Small intestine (tissue), 7 donors: Measurements from ENCODE around the gene KLF17. TPM values are rescaled to one million over a fixed set of nuclear protein-coding genes. Genes with fewer than 3 reads are reported as not detected.
"Not testable (repeated sequence)": the region's sequence is repeated elsewhere in the genome, so short reads cannot be mapped to it uniquely, and the experiment has no call there.

Experiments
- DNase-seq, 2 donors: peaks; one replicate each; pipeline versions ENCODE4 v3.0.0 to v3.0.0-alpha.2; 2013
- FAIRE-seq: peaks from 2 replicates; lab custom pipeline; 2012; peaks lifted over from hg19 to GRCh38; lab: Jason Lieb, UNC
- H3K27ac ChIP-seq, 3 donors: one replicate each; pipeline ENCODE4 v1.5.1; 2013; ENCODE audit warnings: low read length in 2 of 3, mild to moderate bottlenecking in 2 of 3, control low read depth in 1 of 3, inconsistent platforms in 1 of 3, low read depth in 1 of 3, moderate library complexity in 1 of 3
- H3K27me3 ChIP-seq, 3 donors: one replicate each; pipeline ENCODE4 v1.6.1; 2013; ENCODE audit warnings: low read length in 3 of 3, inconsistent platforms in 1 of 3; ENCODE audit not compliant: control insufficient read depth in 3 of 3, insufficient read depth in 3 of 3
- H3K36me3 ChIP-seq, 3 donors: one replicate each; pipeline ENCODE4 v1.6.1; 2013; ENCODE audit warnings: low read length in 3 of 3, inconsistent platforms in 1 of 3, low read depth in 1 of 3, mild to moderate bottlenecking in 1 of 3, moderate library complexity in 1 of 3; ENCODE audit not compliant: control insufficient read depth in 3 of 3, insufficient read depth in 2 of 3
- H3K4me1 ChIP-seq, 3 donors: one replicate each; pipeline ENCODE4 v1.6.1; 2013; ENCODE audit warnings: low read length in 2 of 3, inconsistent platforms in 1 of 3, low read depth in 1 of 3, mild to moderate bottlenecking in 1 of 3, moderate library complexity in 1 of 3; ENCODE audit not compliant: control insufficient read depth in 3 of 3, insufficient read depth in 2 of 3
- H3K4me3 ChIP-seq, 3 donors: one replicate each; pipeline ENCODE4 v1.5.1; 2013; ENCODE audit warnings: low read length in 3 of 3, control low read depth in 1 of 3, inconsistent platforms in 1 of 3, low read depth in 1 of 3, mild to moderate bottlenecking in 1 of 3, moderate library complexity in 1 of 3
- H3K9me3 ChIP-seq, 2 donors: one replicate each; pipeline ENCODE4 v1.6.1; 2013; ENCODE audit warnings: low read depth in 1 of 2, low read length in 1 of 2; ENCODE audit not compliant: control insufficient read depth in 2 of 2, insufficient read depth in 1 of 2
- WGBS, 3 donors: extraction: QIAGEN DNeasy Blood & Tissue Kit; methylation state at CpG; one replicate each; pipeline ENCODE4 v1.1.7; 2013; 5-methylcytosine and 5-hydroxymethylcytosine counted together
- polyA plus RNA-seq, 4 donors: library from polyadenylated mRNA; stranded (reverse) in 3 of 4; unstranded in 1 of 4; fragments of 200-250 nt in 3 of 4; fragments of 120-200 nt in 1 of 4; gene quantifications; one replicate each; pipeline versions ENCODE4 v1.2.1 to v1.2.3, GENCODE V29; 2013
- donor health status: healthy with polysubstance abuse.
- donor health status: control.
- donor health status: control.
- donor health status: Bipolar disorder and iron deficiency.
- donor health status: healthy.

Gene KLF17
- polyA plus RNA-seq, 4 donors = 0.06 TPM; not detected in 3

- Histone ChIP-seq H3K9me3 (no peaks in the 10 kb centered on the region), H3K27me3 (peaks cover 0 to 2% (median 2%) of the 10 kb centered on the region in 3 donors), H3K36me3 (no peaks in the 10 kb centered on the region), H3K4me3 (no peak overlapping the region), H3K4me1 (no peaks in the 10 kb centered on the region), H3K27ac (no peak overlapping the region)
- WGBS, 3 donors = 55 to 70% (median 64%) methylated on average over 2 of the region's 2 CpGs
- FAIRE-seq = no peak
- DNase-seq = no peak
Observed at GRCh38 chr1:44113095-44113609, 5.5 kb upstream of the KLF17 start.

GRCh38 chr1:44114098-44114497, 4.5 kb upstream of the KLF17 start:
- no peak overlapping the region for H3K4me3 ChIP-seq
- H3K36me3 ChIP-seq = no peaks in the 10 kb centered on the region
- no peak for FAIRE-seq
- no peak overlapping the region for H3K27ac ChIP-seq
- no peaks in the 10 kb centered on the region for H3K4me1 ChIP-seq
- DNase-seq = no peak
- H3K9me3 ChIP-seq = no peaks in the 10 kb centered on the region
- WGBS, 3 donors = 73 to 82% (median 76%) methylated on average over 7 of the region's 7 CpGs
- H3K27me3 ChIP-seq = peaks cover 0 to 2% (median 0%) of the 10 kb centered on the region in 3 donors

- WGBS, 3 donors = 96 to 98% (median 98%) methylated on average over 10 of the region's 10 CpGs
- not testable (repeated sequence) for DNase-seq, FAIRE-seq, H3K9me3 ChIP-seq, H3K4me1 ChIP-seq, H3K36me3 ChIP-seq, H3K4me3 ChIP-seq, H3K27me3 ChIP-seq, H3K27ac ChIP-seq
Observed at GRCh38 chr1:44117272-44117671, 1.3 kb upstream of the KLF17 start.

GRCh38 chr1:44119525-44119924, 904 bp downstream of the KLF17 start:
- H3K36me3 ChIP-seq = no peaks in the 10 kb centered on the region
- FAIRE-seq (no peak), DNase-seq (no peak)
- H3K27me3 ChIP-seq = peaks cover 0 to 9% (median 0%) of the 10 kb centered on the region in 3 donors
- H3K27ac ChIP-seq = no peak overlapping the region
- no peaks in the 10 kb centered on the region for H3K9me3 ChIP-seq
- no peak overlapping the region for H3K4me3 ChIP-seq
- 82 to 83% (median 82%) methylated on average over 6 of the region's 6 CpGs for WGBS, 3 donors
- no peaks in the 10 kb centered on the region for H3K4me1 ChIP-seq

GRCh38 chr1:44120398-44120949, 1.9 kb downstream of the KLF17 start:
- WGBS, 3 donors = 60 to 74% (median 73%) methylated on average over 5 of the region's 5 CpGs
- peaks cover 0 to 9% (median 0%) of the 10 kb centered on the region in 3 donors for H3K27me3 ChIP-seq
- no peak for FAIRE-seq

GRCh38 chr1:44129616-44130500, 11.2 kb downstream of the KLF17 start:
- no peaks in the 10 kb centered on the region for H3K9me3 ChIP-seq
- WGBS, 3 donors = 86 to 91% (median 88%) methylated on average over 16 of the region's 16 CpGs
- no peaks in the 10 kb centered on the region for H3K4me1 ChIP-seq
- no peaks in the 10 kb centered on the region for H3K36me3 ChIP-seq
- H3K27me3 ChIP-seq = peaks cover 0 to 5% (median 2%) of the 10 kb centered on the region in 3 donors
- no peak overlapping the region for H3K4me3 ChIP-seq
- no peak overlapping the region for H3K27ac ChIP-seq
- DNase-seq (no peak), FAIRE-seq (no peak)

More at GRCh38 chr1:44120398-44120949, 1.9 kb downstream of the KLF17 start:
- H3K9me3 ChIP-seq = no peaks in the 10 kb centered on the region
- DNase-seq = no peak
- H3K4me1 ChIP-seq = no peaks in the 10 kb centered on the region
- H3K36me3 ChIP-seq = no peaks in the 10 kb centered on the region
- no peak overlapping the region for H3K27ac ChIP-seq
- H3K4me3 ChIP-seq = no peak overlapping the region

GRCh38 chr1:44131411-44131810, 12.8 kb downstream of the KLF17 start:
- FAIRE-seq (no peak), DNase-seq (no peak)
- Histone ChIP-seq H3K27ac (no peak overlapping the region), H3K4me1 (no peaks in the 10 kb centered on the region), H3K4me3 (no peak overlapping the region), H3K9me3 (no peaks in the 10 kb centered on the region), H3K36me3 (no peaks in the 10 kb centered on the region), H3K27me3 (peaks cover 0 to 5% (median 2%) of the 10 kb centered on the region in 3 donors)
- 71 to 83% (median 83%) methylated on average over 3 of the region's 3 CpGs for WGBS, 3 donors

GRCh38 chr1:44134071-44134920, 15.7 kb downstream of the KLF17 start:
- H3K9me3 ChIP-seq = no peaks in the 10 kb centered on the region
- FAIRE-seq (no peak), DNase-seq (no peak)
- H3K27ac ChIP-seq = no peak overlapping the region
- no peaks in the 10 kb centered on the region for H3K4me1 ChIP-seq
- H3K36me3 ChIP-seq = no peaks in the 10 kb centered on the region
- WGBS, 3 donors = 90 to 92% (median 91%) methylated on average over 19 of the region's 19 CpGs
- H3K4me3 ChIP-seq = no peak overlapping the region
- peaks cover 0 to 2% (median 2%) of the 10 kb centered on the region in 3 donors for H3K27me3 ChIP-seq
